ENCODE measurements around the gene REPIN1.

- no peak for TF ChIP-seq CTCF (IDR thresholded peaks at IDR 0.05; ENCODE audit: low read depth, low read length)
- no peak for TF ChIP-seq EZH2phosphoT487 (IDR thresholded peaks at IDR 0.05; ENCODE audit: low read depth)
Observed at GRCh38 chr7:150390205-150390604, 21.6 kb downstream of the REPIN1 start.

Data from OCI-LY3 (cell line).